GM03348 (cell line): Measurements from ENCODE around the gene DMD.
"Not testable (repeated sequence)": the region's sequence is repeated elsewhere in the genome, so short reads cannot be mapped to it uniquely, and the experiment has no call there.

Experiments
- DNase-seq: peaks from one replicate; pipeline ENCODE4 v3.0.0; 2012; ENCODE audit warnings: low spot score

DMD gene

DNA sequence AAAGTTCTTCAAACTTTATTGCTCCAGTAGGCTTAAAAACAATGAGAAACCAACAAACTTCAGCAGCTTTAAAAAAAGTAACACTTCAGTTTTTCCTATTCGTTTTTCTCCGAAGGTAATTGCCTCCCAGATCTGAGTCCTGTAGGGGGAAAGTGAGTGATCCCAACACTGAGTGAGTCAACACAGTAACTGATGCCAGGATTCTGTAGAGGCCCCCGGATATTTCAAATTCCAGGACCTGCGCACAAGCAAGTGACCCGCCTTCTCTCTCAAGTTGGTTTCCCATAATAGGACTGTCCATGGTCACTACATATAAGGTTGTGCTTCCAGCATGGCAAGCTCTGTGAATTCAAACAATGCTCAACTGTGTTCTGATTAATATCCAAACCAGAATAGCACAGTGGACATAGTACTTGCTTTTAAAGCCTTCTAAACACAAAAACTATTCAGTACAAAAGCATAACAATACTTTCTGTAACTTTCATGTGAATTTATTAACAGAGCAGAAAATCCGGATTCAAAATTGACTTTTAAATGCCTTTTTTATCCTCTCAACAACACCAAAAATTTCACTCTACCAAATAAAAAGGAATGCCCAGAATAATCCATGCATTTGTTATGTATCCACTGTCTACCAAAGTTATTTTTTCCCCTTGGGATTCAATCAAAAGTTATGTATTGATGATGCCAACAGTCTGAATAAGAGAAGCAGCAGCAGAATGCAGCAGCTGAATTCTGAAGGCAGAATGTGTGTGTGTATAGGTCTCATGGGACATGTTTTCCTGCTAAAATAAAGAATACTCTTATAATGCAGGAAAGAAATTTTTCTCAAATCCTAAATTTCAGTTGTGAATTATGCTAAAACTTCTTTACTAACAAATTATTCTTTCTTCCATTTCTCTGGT is at the start of gene DMD:
TSS of gene DMD (minus strand) at position 194 of the 905 bp plus-strand sequence. CDS start 237 bp downstream, outside the sequence.
- no peak for DNase-seq

DNA sequence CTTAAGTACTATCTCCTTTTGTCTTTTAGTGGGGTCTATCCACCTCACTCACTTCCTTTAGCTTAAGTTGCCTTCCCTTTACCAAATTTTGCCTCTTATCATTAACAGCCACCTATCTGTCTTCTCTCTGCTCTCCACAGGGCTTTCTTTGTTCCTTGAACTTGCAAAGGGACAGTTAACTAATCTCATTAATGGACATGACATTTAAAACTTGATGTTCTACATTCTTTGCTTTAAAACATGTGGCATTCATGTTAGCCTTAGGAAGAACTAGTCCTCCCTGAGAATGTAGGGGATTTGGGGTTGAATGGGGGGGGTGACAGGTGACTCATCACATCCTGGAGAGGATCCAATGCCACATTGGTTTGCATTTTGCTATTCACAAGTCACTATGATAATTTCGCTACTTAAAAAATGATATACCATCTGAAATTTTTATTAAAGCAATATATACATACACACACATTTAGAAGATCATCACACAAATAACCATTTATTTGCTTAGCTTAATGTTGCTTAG is 41.0 kb upstream of the DMD start:
- DNase-seq: no peak

DNA sequence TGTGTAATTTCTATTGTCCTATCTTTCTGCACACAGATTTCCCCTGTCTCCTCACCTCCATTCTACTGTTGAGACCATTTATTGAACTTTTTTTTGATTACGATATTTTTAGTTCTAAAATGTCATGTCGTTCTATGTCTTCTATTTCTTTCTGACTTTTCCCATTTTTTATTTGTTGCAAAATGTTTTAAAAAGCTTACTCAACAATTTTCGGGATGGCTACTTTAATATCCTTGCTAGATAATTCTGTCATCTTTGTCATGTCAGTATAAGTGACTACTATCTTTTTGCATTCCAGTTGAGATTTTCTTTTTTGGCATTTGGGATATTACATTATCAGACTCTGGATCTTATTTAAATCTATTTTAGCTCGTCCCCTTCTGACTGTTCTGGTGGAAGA is 7.5 kb upstream of the DMD start:
- DNase-seq: no peak

DNA sequence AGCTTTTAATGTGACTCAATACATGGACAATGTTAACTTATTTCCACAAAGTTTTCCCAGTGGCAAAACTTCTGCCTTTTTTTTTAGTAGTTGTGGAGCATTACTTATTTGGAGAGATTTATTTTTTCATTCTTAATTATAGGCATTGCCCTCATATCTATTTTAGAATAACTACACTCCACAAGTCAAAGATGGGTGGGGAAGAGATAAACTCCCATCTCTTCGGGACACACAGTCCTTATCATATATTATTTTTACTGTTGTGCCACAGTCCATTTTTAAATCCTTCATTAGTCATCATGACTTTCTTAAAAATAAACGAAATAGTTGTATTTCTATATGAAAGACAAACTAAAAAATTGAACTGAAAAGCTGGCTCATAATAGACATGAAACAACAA is 1.2 kb downstream of the DMD start:
- DNase-seq: no peak

DNA sequence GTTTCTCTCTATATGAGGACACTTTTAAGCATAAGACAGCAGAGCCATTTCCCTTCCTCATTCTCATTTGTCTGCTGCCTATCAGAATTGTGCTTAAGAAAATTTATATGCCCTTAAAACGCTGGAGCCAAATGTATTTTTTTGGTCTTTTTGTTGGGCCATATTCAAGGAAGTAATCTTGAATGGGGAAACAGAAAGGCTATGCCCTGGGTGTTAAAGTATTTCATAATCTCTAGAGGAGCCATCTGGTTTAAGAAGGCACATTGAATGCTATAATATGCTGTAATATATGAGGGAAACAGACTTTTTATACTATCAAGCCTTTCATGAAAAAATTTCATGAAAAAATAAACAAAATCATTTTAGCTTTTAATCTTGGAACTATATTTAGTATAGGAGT is 4.3 kb downstream of the DMD start:
- DNase-seq: no peak

DNA sequence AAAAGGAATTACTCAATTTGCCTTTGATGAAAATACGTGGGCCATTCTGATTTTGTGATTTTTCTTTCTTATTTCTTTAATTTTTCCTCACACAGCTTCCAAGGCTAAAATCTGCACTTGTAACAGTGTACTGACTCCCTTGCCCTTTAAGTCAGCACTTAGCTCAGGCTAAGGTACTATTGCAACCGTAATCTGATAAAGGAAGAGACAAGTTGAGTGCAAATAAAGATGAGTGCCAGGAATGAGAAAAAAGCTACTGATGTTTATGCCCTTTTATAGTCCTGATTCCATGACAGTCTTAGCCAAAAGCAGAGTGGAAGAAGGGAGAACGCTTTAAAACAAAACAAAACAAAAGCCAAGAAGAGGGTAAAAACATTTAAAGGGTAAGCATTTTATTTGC is 6.0 kb downstream of the DMD start:
- DNase-seq: no peak

DNA sequence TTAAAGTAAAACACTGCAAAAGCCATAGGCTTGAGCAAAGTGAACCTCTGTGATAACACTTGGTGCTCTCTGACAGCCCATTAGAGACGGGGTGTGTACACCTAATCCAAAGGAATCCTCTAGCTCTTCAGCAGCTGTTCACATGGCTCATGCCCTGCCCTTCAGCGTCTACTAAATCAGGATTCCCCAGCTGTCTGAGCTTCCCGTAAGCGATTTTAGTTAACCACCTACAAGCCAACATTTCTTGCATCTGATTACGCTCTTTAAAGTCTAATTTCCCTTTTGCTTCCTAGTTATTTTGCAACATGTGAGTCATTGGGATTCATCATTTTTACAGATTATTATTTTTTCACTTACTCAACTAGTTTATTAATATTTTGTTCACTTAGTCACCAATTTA is 6.5 kb downstream of the DMD start:
- no peak for DNase-seq

DNA sequence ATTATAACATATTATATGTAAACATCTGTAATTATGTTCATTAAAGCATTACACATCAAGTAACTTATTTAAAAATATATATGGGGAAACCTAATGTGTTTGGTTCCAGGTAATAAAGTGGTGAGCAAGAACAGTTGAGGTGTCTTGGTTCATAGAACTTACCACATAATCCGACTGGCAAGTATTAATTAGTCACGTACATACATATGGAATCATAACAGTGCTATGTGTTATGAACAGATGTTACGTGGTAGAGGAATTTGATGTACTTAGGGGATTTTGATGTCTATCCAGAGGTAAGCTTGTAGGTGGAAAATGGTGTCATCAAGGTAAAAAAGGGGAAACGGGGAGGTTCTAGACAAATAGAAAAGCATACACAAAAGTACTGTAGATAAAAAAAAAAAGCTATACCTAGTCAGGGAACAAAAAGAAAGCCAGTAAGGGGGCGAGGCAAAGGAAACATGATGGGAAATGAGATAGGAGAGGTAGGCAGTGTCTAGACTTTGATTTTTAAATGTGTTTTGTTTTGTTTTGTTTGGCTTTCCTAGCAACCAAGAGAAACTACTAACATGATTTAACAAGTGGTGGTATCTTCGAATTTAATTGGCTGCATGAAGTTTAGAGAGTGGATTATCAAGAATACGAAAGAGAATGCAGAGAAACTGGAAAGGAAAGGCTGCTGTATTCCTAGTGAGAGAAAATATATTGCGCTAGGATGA is 12.6 kb downstream of the DMD start:
- DNase-seq: no peak

DNA sequence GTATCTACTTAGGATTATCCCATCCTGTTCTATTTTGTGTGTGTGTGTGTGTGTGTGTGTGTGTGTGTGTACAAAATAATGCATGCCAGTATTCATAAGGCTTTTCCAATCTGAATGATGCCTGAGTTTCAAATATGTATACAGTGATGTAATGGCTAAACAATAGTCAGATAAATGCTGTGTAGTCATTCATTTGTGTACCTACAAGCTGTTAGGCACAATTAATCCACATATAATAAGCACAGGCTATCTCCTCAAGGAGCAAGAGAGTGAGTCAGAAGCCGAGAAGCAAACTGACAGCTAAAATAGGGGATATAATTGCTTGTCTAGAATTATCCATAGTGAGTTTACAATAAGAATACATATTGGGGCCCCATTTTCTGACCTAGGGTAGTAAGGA is 15.7 kb downstream of the DMD start:
- no peak for DNase-seq

DNA sequence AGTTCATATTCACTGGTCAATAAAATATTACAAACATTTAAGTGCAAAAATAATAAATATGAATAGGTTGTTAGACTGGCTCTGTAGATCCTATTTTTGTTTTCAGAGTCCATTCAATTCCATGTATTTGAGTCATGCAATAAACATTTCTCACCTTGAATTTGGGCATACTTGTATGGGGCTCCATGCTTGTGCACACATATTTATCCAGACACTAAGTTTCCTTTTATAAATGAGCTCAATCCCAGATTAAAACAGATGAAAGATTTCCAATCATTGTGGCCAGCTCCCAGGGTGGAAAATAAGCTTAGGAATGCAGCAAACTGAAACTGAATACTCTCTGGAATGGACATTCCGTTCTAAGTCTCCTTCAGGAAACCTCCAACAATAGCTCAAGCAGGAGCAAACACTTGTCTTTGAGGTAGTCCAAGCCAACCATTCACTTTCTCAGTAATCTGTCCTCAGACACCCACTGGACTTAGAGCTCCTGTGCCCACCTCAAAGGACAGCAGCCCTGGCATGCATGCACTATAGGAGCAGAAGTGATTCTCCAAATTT is 16.4 kb downstream of the DMD start:
- no peak for DNase-seq

DNA sequence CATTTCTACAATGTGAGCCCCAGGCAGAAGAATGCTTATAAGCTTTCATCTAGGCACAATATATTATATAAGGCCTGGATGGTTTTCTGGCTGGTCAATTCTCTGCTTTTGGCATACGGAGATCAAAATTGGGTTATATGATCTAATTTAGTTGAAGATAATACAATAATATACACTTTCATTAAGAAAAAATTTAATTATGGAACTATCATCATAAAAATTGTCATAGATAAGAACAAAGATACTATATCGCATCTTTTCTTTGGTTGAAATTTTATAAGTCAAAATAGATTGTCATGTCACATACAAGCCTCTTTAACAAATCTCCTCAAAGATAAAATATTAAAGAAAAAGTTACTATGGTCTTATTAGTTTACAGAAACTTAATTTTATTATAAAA is 17.1 kb downstream of the DMD start:
- no peak for DNase-seq

DNA sequence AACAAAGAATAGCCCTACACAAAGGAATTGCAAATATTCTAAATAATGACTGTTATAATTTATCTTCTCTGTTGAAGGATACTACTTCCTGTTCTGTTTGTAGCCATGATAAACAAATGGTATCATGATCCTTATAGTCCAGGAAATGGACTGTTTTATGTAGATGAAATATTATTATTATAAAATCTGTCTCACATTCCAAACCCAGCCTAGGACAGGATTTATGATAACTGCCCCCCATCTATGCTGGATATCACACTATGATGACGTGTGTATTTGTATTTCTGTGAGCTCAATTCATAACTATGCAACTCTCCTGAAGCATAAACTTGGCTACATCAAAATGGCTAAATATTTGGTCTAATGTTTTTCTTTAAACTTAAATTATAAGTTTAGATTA is 21.3 kb downstream of the DMD start:
- no peak for DNase-seq

DNA sequence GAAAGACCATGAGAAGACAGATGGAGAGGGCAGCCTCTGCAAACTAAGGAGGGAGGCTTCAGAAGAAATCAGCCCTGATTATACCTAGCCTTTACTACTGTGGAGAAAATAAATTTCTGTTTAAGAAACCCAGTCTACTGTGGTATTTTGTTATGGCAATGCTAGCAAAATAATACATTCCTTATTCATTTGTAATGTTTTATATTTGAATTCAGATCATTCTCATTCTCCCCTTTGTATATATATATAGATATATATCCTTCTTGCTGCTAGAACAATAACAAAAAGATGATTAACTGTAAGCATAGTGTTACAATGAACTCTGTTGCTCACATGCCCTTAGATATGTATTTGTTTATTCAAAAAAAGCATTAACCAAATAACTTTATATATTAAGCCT is 22.5 kb downstream of the DMD start:
- DNase-seq: no peak

DNA sequence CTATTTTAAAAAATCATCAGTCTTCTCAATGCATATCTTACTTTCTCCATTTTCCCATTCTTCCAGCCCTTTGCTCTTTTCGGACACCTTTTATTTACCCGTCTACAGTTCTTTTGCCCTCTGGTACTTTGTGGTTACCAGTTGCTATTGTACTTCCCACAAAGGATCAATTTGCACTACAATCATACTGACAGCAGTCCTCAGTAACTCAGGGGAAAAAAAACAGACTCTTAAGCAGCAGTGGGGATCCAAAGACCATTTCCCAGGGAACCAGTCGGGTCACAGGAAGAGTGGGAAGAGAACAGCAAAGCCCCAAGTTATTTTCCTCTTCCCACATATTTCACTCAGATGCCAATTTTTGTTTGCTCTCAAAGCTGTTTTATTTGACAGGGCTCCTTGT is 23.1 kb downstream of the DMD start:
- no peak for DNase-seq

DNA sequence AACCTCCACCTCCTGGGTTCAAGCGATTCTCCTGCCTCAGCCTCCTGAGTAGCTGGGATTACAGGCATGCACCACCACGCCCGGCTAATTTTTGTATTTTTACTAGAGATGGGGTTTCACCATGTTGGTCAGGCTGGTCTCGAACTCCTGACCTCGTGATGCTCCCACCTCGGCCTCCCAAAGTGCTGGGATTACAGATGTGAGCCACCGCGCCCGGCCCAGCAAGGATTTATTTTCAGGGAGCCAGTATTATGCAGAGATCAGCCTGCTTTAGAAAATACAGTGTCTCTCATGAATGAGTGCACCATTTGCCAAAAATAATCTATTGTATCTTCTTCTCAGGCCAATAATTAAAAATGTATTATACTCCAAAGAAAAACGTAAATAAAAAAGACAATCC is 26.5 kb downstream of the DMD start:
- not testable (repeated sequence) for DNase-seq

DNA sequence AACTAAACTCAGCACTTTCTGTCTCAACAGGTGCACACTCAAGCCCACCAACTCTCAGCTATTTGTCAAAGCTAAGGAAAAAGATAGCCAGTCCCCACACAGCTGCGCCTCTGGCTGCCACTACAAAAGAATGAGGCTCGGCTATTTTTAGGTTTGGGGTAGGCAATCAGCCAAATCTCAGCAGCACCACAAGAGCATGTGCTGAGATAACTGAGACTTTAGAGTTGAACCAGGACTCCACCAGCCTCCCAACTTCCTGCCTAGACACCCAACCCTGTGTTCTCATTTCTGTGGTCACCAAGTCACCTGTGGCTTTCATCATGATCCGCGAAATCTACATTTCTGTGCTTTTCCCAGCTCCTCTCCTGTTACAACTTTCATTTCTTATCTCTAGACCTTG is 28.0 kb downstream of the DMD start:
- no peak for DNase-seq

DNA sequence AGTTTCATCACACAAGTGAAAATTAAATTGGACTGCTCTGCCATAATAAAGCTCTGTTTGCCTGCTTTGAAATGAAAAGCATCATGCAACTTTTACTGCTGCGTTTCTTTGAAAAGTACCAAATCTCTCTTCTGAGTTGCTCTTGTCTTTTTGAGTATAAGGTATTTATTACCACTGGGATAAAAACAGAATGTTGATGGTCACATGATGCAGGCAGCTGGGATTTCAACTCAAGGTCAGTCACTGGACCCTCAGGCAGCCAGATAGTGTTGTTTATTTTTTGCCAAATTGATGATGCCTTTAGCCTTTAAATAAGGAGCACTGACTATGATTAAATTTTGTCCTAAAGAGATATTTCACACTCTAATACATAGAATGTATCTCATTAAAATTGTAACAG is 32.7 kb downstream of the DMD start:
- no peak for DNase-seq

DNA sequence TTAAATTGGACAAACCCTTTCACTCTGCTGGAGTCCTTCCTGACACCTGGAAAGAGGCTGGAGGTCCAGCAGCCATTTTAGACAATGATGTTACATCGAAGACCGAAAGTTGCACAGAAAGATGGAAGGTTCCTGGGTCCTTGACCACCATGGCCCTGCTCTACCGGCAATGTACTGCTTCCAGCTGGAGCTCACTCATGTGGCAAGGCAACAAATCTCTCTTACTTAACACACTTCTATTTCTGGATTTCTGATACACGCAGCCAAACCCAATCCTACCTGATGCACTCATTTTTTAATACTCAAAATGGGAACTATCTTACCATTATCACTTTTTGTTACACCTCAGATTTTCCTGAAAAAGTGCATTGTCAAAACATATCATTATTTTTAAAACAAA is 33.1 kb downstream of the DMD start:
- no peak for DNase-seq

DNA sequence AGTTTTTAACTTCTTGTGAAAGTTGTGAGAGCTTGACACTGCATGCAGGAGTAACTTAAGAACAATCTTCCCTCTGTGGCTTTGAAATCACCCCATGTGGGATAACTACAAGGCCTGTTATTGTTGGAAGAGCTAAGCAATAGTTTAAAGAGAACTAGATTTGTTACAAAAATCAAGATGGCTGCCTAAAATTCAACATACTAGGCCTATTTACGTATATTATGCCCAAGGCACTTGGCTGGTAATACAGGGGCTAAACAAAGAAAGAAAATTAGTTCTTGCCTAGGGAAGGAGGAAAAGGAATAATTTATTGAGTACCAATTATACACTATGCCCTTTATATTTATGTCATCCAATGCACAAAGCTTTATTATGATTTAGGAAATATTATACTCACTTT is 36.1 kb downstream of the DMD start:
- no peak for DNase-seq

DNA sequence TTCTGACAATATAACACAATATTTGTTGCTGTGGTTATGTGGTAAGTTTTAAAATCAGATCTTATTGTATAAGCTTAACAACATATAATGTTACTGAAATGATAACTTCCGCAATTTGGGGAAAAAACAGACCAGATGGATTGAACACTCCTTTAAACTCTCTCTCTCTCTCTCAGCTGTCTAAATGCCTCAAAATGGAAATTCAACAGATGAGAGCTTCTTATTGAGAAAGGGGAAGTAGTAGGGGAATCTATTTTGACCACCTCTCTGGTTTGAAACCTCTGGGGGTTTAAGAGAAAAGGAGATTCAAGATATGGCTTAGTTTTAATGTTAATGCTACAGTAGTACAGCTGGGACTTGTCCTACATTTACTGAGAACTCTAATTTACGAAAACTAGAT is 40.3 kb downstream of the DMD start:
- no peak for DNase-seq

DNA sequence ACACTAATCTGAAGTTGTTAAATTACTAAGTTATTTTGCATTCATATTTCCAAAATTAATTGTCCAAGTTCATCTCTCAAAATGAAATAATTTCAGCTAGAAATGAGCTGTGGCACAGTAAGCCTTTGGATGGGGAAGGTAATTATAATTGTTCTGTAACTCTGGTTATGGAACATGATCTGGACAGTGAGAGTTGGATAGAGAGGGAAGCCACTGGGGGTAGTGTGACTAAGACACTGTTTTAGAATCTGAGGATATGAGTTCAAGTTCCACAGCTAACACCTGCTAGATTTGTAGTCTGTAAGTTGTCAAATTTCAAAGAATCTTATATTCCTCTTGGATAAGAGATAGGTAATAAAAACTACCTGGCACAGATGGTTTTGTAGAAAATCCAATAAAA is 49.5 kb downstream of the DMD start:
- no peak for DNase-seq

DNA sequence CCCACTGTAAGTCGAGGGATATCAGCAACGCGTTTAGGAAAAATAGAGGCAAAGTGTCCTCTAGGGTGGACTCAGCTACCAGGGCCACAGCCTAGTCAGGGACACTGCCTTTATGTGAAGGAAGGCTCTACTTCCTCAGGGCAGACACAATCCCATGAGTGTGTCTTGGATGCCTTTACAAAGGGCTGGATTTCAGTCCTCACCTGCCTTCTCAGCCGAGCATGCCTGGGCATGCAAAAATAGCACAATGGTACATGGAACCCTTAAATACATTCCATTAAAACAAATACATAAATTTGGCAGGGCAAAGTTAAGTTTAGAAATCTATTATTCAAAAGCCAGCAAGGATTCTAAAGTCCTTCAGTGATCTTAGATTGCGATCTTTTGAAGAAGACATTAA is 51.1 kb downstream of the DMD start:
- DNase-seq: no peak

DNA sequence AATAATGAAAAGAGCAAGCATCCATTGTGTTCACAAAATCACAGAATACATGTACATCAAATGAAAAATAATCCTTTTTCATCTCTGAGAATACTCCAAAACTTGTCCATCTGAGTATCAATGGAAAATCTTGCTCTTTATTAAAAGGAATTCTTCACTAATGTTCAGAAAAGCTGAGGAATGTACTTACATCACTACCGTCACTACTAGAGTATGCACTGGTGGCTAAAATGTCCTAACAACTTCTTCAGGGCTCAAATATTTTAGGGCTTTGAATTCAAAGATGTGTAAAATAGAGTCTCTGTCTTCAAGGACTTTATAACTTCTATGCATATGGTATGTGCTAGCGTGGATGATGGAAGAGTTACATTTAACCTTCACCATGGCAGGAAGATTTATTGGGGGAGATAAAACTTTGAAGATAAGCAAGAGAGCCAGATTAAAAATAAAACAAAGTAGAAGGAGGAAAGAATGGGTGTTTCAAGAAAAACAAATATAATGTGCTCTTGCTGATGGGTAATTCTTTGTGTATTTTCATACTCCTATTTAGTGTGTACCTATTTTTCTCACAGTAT is 55.1 kb downstream of the DMD start:
- DNase-seq: no peak
